GM19023 (cell line): ENCODE results near the gene GAGE12F.
"Not testable (repeated sequence)": the region's sequence is repeated elsewhere in the genome, so short reads cannot be mapped to it uniquely, and the experiment has no call there.

ENCODE experiments used
- ATAC-seq: cut with Tn5 transposase; IDR thresholded peaks from one replicate; pipeline ENCODE4 v1.9.1; 2021; ENCODE audit warnings: mild to moderate bottlenecking, moderate library complexity; ENCODE audit not compliant: unreplicated experiment

Gene GAGE12F, protein sequence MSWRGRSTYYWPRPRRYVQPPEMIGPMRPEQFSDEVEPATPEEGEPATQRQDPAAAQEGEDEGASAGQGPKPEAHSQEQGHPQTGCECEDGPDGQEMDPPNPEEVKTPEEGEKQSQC

DNA sequence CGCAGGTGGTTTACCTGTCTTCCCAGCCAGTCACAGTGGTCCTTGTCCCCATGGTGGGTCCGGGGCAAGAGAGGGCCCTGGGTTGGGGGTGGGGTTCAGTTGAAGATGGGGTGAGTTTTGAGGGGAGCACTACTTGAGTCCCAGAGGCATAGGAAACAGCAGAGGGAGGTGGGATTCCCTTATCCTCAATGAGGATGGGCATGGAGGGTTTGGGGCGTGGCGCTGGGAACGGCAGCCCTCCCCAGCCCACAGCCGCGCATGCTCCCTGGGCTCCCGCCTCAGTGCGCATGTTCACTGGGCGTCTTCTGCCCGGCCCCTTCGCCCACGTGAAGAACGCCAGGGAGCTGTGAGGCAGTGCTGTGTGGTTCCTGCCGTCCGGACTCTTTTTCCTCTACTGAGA is at the start of gene GAGE12F:
Gene GAGE12F, plus strand, starts transcription at position 301 of the 400 bp plus-strand sequence. CDS start 1,155 bp downstream, outside the sequence.
- not testable (repeated sequence) for ATAC-seq

DNA sequence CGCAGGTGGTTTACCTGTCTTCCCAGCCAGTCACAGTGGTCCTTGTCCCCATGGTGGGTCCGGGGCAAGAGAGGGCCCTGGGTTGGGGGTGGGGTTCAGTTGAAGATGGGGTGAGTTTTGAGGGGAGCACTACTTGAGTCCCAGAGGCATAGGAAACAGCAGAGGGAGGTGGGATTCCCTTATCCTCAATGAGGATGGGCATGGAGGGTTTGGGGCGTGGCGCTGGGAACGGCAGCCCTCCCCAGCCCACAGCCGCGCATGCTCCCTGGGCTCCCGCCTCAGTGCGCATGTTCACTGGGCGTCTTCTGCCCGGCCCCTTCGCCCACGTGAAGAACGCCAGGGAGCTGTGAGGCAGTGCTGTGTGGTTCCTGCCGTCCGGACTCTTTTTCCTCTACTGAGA is 28.8 kb upstream of the GAGE12F start, which contains the start of gene GAGE12C:
Gene GAGE12C, plus strand, starts transcription at position 301 of the 400 bp plus-strand sequence. CDS start 1,155 bp downstream, outside the sequence.
- ATAC-seq, result not testable (repeated sequence)

DNA sequence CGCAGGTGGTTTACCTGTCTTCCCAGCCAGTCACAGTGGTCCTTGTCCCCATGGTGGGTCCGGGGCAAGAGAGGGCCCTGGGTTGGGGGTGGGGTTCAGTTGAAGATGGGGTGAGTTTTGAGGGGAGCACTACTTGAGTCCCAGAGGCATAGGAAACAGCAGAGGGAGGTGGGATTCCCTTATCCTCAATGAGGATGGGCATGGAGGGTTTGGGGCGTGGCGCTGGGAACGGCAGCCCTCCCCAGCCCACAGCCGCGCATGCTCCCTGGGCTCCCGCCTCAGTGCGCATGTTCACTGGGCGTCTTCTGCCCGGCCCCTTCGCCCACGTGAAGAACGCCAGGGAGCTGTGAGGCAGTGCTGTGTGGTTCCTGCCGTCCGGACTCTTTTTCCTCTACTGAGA is 19.2 kb upstream of the GAGE12F start, which contains the start of gene GAGE12D:
Gene GAGE12D, plus strand, starts transcription at position 301 of the 400 bp plus-strand sequence. CDS start 1,155 bp downstream, outside the sequence.
- not testable (repeated sequence) for ATAC-seq

DNA sequence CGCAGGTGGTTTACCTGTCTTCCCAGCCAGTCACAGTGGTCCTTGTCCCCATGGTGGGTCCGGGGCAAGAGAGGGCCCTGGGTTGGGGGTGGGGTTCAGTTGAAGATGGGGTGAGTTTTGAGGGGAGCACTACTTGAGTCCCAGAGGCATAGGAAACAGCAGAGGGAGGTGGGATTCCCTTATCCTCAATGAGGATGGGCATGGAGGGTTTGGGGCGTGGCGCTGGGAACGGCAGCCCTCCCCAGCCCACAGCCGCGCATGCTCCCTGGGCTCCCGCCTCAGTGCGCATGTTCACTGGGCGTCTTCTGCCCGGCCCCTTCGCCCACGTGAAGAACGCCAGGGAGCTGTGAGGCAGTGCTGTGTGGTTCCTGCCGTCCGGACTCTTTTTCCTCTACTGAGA is 9.7 kb upstream of the GAGE12F start, which contains the start of gene GAGE12E:
Gene GAGE12E, plus strand, starts transcription at position 301 of the 400 bp plus-strand sequence. CDS start 1,155 bp downstream, outside the sequence.
- ATAC-seq, result not testable (repeated sequence)

DNA sequence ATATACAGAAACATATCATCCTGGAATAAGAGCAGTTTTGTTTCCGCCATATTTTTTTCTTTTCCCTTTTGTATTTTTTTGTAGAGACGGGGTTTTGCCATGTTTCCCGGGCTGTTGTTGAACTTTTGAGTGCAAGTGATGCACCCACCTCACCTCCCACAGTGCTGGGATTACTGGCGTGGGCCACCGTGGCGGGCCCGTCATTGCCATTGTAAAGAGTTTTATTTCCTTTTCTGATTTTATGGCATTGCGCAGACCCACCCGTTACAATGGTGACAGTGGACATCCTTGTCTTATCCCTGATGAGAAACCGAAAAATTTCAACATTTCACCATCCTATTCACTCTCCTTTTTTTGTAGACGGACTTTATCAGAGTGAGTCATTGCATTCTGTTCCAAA is 8.1 kb downstream of the GAGE12F start:
- not testable (repeated sequence) for ATAC-seq

DNA sequence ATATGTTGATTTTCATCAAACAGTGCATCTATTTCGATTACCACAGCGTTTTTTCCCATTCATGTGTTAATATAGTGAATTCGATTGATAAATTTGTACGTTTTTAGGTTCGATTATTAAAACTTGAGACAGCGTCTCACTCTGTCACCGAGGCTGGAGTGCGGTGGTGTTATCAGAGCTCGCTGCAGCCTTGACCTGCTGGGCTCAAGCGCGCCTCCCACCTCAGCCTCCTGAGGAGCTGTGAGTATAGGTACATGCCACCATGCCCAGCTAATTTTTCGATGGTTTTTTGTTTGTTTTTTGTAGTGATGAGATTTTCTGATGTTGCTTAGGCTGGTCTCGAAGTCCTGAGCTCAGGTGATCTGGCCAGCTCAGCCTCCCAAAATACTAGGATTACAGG is 8.5 kb downstream of the GAGE12F start:
- ATAC-seq, result not testable (repeated sequence)

DNA sequence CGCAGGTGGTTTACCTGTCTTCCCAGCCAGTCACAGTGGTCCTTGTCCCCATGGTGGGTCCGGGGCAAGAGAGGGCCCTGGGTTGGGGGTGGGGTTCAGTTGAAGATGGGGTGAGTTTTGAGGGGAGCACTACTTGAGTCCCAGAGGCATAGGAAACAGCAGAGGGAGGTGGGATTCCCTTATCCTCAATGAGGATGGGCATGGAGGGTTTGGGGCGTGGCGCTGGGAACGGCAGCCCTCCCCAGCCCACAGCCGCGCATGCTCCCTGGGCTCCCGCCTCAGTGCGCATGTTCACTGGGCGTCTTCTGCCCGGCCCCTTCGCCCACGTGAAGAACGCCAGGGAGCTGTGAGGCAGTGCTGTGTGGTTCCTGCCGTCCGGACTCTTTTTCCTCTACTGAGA is 9.5 kb downstream of the GAGE12F start, which contains the start of gene GAGE12G:
Gene GAGE12G, plus strand, starts transcription at position 301 of the 400 bp plus-strand sequence. CDS start 1,155 bp downstream, outside the sequence.
- not testable (repeated sequence) for ATAC-seq

DNA sequence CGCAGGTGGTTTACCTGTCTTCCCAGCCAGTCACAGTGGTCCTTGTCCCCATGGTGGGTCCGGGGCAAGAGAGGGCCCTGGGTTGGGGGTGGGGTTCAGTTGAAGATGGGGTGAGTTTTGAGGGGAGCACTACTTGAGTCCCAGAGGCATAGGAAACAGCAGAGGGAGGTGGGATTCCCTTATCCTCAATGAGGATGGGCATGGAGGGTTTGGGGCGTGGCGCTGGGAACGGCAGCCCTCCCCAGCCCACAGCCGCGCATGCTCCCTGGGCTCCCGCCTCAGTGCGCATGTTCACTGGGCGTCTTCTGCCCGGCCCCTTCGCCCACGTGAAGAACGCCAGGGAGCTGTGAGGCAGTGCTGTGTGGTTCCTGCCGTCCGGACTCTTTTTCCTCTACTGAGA is 19.0 kb downstream of the GAGE12F start, which contains the start of gene GAGE12H:
Gene GAGE12H, plus strand, starts transcription at position 301 of the 400 bp plus-strand sequence. CDS start 1,155 bp downstream, outside the sequence.
- ATAC-seq, result not testable (repeated sequence)

DNA sequence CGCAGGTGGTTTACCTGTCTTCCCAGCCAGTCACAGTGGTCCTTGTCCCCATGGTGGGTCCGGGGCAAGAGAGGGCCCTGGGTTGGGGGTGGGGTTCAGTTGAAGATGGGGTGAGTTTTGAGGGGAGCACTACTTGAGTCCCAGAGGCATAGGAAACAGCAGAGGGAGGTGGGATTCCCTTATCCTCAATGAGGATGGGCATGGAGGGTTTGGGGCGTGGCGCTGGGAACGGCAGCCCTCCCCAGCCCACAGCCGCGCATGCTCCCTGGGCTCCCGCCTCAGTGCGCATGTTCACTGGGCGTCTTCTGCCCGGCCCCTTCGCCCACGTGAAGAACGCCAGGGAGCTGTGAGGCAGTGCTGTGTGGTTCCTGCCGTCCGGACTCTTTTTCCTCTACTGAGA is 28.6 kb downstream of the GAGE12F start, which contains the start of gene GAGE2A:
Gene GAGE2A, plus strand, starts transcription at position 301 of the 400 bp plus-strand sequence. CDS start 1,155 bp downstream, outside the sequence.
- not testable (repeated sequence) for ATAC-seq

DNA sequence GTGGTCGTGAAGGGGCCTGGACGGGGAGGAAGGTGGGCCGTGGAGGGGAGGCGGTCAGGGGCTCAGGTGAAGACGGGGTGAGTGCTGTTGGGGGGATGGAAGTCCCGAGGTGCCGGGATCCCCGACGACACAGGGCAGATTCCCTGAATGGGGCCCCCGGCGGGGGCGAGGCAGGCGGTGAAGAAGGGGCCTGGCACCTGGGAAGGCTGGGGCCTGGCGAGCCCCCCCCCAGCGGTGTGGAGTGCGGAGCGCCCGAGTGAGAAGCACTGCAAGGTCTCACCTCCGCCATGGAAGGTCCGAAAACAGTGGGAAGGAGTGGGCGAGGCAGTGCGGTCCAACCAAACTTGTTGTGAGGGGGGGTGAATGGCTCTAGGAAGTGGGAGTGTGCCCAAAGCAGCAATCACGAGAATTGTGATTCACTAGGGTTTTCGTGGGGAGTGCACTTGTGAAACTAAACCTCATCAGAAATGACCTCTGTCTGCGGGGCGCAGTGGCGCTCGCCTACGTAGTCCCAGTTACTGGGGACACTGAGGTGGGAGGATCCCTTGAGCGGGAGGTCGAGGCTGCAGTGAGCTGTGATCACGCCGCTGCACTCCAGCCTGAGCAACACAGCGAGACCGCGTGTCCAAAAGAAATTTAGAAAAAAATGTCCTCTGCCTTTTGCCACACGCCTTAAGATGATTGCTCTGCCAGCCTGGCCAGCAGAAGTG is 29.3 kb downstream of the GAGE12F start:
- not testable (repeated sequence) for ATAC-seq

DNA sequence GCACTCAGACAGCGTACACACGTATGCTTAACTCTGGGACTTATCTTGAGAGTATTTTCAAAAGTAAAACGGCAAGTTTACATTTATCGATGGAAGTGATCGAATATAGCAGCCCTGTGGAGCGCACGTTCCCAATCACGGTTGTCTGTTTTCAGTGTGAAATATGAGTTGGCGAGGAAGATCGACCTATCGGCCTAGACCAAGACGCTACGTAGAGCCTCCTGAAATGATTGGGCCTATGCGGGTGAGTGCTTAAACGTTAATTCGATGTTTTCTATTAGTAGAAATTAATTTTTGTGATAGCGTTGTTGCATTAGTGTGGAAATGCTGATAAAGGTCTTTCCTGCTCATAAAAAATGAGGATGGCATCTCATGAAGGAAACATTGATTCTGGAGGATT is 29.8 kb downstream of the GAGE12F start:
- not testable (repeated sequence) for ATAC-seq

DNA sequence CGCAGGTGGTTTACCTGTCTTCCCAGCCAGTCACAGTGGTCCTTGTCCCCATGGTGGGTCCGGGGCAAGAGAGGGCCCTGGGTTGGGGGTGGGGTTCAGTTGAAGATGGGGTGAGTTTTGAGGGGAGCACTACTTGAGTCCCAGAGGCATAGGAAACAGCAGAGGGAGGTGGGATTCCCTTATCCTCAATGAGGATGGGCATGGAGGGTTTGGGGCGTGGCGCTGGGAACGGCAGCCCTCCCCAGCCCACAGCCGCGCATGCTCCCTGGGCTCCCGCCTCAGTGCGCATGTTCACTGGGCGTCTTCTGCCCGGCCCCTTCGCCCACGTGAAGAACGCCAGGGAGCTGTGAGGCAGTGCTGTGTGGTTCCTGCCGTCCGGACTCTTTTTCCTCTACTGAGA is 38.1 kb downstream of the GAGE12F start, which contains the start of gene GAGE1:
Gene GAGE1, plus strand, starts transcription at position 301 of the 400 bp plus-strand sequence. CDS start 1,155 bp downstream, outside the sequence.
- not testable (repeated sequence) for ATAC-seq

DNA sequence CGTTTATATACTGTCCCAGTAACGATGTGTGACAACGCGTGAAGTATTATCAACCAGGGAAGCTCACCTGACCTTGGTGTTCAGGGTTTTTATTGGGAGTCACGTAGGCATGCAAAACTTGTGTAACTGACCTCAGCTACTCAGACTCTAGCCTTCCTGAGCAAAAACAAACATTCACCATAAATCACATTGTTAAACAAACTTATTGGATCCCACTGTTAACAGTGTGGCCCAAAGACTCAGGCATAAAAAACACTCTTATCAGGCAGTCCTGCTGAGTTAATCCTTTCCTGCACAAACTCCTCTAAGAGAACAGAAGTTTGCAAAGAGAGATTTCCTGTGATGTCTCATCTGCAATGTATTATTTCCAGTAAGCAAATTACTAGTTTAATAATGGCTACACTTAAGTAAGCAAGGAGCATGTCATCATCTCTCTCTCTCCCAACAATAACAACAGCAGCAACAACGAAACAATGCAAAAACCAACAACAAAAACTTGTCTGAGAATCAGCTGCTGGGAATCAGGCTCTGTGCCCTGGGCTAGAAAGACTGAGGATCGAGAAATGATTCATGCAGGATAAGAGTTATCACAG is 50.2 kb downstream of the GAGE12F start:
- ATAC-seq, result no peak
